Measurements from ENCODE around the gene INTS7. TPM values are rescaled to one million over a fixed set of nuclear protein-coding genes. Genes with fewer than 3 reads are reported as not detected.
A peak's percentile ranks its signal among the peaks of the same experiment; 100 is the strongest.
"Not testable (repeated sequence)": the region's sequence is repeated elsewhere in the genome, so short reads cannot be mapped to it uniquely, and the experiment has no call there.

The INTS7 gene
- total RNA-seq, 6 donors from 2014 or later = 8.3 to 16.7 (median 14.6) TPM

DNA sequence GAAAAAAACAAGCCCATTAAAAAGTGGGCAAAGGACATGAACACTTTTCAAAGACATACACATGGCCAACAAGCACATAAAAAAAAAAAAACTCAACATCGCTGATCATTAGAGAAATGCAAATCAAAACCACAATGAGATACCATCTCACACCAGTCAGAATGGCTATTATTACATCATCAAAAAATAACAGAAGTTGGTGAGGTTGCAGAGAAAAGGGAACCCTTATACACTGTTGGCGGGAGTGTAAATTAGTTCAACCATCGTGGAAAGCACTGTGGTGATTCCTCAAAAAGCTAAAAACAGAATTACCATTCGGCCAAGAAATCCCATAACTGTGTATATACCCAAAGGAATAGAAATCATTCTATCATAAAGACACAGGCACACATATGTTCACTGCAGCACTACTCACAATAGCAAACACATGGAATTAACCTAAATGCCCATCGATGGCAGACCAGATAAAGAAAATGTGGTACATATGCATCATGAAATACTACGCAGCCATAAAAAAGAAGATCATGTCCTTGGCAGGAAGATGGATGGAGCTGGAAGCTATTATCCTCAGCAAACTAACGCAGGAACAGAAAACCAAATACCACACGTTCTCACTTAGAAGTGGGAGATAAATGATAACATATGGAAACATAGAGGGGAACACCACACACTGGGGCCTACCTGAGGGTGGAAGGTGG, 70.1 kb downstream of the INTS7 start:
- DNase-seq (no peak), ATAC-seq (ENCODE audit: low FRiP score in 2 of 2) (no peak)
- Histone ChIP-seq H3K4me1 (no peaks in the 10 kb centered on the region), H3K4me3 (no peak overlapping the region), H3K27ac (no peak overlapping the region), H3K27me3 (no peaks in the 10 kb centered on the region), H3K36me3 (peaks cover 0 to 4% (median 2%) of the 10 kb centered on the region in 4 donors), H3K9me3 (no peaks in the 10 kb centered on the region)
- WGBS, 2 donors = 86 to 87% methylated on average over 8 of the region's 8 CpGs
- TF ChIP-seq, protein P1, sequence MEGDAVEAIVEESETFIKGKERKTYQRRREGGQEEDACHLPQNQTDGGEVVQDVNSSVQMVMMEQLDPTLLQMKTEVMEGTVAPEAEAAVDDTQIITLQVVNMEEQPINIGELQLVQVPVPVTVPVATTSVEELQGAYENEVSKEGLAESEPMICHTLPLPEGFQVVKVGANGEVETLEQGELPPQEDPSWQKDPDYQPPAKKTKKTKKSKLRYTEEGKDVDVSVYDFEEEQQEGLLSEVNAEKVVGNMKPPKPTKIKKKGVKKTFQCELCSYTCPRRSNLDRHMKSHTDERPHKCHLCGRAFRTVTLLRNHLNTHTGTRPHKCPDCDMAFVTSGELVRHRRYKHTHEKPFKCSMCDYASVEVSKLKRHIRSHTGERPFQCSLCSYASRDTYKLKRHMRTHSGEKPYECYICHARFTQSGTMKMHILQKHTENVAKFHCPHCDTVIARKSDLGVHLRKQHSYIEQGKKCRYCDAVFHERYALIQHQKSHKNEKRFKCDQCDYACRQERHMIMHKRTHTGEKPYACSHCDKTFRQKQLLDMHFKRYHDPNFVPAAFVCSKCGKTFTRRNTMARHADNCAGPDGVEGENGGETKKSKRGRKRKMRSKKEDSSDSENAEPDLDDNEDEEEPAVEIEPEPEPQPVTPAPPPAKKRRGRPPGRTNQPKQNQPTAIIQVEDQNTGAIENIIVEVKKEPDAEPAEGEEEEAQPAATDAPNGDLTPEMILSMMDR (IDR thresholded peaks at IDR 0.05) = no peak
- no peak for TF ChIP-seq EP300 (IDR thresholded peaks at IDR 0.05)
- TF ChIP-seq POLR2A (IDR thresholded peaks at IDR 0.05) = no peak
- TF ChIP-seq POLR2AphosphoS5 (IDR thresholded peaks at IDR 0.05) = no peak

- H3K27ac ChIP-seq = no peak overlapping the region
- peaks cover 0 to 13% (median 6%) of the 10 kb centered on the region in 4 donors for H3K36me3 ChIP-seq
- H3K9me3 ChIP-seq = no peaks in the 10 kb centered on the region
- H3K27me3 ChIP-seq = no peaks in the 10 kb centered on the region
- ATAC-seq (ENCODE audit: low FRiP score in 2 of 2) = no peak
- TF ChIP-seq EP300 (IDR thresholded peaks at IDR 0.05) (no peak), POLR2A (IDR thresholded peaks at IDR 0.05) (no peak), POLR2AphosphoS5 (IDR thresholded peaks at IDR 0.05) (no peak)
- TF ChIP-seq, protein P1 (IDR thresholded peaks at IDR 0.05) = no peak
- H3K4me1 ChIP-seq = no peaks in the 10 kb centered on the region
- 97 to 99% methylated on average over 10 to 11 of the region's 11 CpGs for WGBS, 2 donors
- DNase-seq = peak in 1 of 2 donors; percentile 46
- H3K4me3 ChIP-seq = no peak overlapping the region
Measured at GRCh38 chr1:211959680-211960079, 75.7 kb downstream of the INTS7 start.

DNA sequence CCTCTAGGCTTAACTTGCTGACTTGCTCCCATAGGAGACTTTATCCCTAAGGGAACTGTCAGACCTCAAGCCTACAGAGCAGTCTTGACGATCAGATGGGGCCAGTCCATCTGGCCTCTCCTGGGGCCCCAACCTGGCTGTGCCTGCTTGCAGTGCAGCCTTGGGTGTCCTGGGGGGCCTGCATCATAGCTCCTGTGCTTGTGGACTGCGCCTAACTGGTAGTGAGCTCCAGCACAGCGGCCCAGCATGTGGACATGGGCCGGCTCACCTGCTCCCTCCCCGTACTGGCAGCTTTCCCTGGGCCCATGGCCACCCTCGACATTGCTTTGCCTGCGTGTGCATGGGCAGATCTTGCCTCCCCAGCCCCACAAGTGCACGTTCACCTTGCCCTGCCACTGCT, 76.1 kb downstream of the INTS7 start:
- 96 to 100% methylated on average over 7 to 8 of the region's 8 CpGs for WGBS, 2 donors
- H3K27me3 ChIP-seq = no peaks in the 10 kb centered on the region
- no peaks in the 10 kb centered on the region for H3K4me1 ChIP-seq
- no peak overlapping the region for H3K4me3 ChIP-seq
- H3K36me3 ChIP-seq = peaks cover 0 to 13% (median 6%) of the 10 kb centered on the region in 4 donors
- ATAC-seq (ENCODE audit: low FRiP score in 2 of 2) = peak in 1 of 2 donors; percentile 34
- H3K9me3 ChIP-seq = no peaks in the 10 kb centered on the region
- H3K27ac ChIP-seq = no peak overlapping the region
- TF ChIP-seq, protein P1 (IDR thresholded peaks at IDR 0.05) = no peak
- TF ChIP-seq POLR2A (IDR thresholded peaks at IDR 0.05) (no peak), EP300 (IDR thresholded peaks at IDR 0.05) (no peak), POLR2AphosphoS5 (IDR thresholded peaks at IDR 0.05) (no peak)
- peak in 1 of 2 donors; percentile 36 for DNase-seq

- not testable (repeated sequence) for H3K27ac ChIP-seq; H3K27me3 ChIP-seq; H3K36me3 ChIP-seq; H3K9me3 ChIP-seq; ATAC-seq (ENCODE audit: low FRiP score in 2 of 2); DNase-seq; H3K4me1 ChIP-seq; H3K4me3 ChIP-seq
- 63 to 100% methylated on average over 2 of the region's 2 CpGs for WGBS, 2 donors
Measured at GRCh38 chr1:211954028-211954427, 81.3 kb downstream of the INTS7 start.

DNA sequence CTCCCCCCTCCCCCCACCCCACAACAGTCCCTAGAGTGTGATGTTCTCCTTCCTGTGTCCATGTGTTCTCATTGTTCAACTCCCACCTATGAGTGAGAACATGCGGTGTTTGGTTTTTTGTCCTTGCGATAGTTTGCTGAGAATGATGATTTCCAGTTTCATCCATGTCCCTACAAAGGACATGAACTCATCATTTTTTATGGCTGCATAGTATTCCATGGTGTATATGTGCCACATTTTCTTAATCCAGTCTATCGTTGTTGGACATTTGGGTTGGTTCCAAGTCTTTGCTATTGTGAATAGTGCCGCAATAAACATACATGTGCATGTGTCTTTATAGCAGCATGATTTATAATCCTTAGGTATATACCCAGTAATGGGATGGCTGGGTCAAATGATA, 81.8 kb downstream of the INTS7 start:
- H3K36me3 ChIP-seq; H3K27me3 ChIP-seq; ATAC-seq (ENCODE audit: low FRiP score in 2 of 2); H3K9me3 ChIP-seq; H3K4me1 ChIP-seq; DNase-seq; H3K4me3 ChIP-seq; H3K27ac ChIP-seq: not testable (repeated sequence)
- WGBS, 2 donors = 86 to 100% methylated on average over 1 to 2 of the region's 4 CpGs

- Histone ChIP-seq H3K4me3 (no peak overlapping the region), H3K4me1 (peaks cover 0 to 3% (median 0%) of the 10 kb centered on the region in 4 donors), H3K36me3 (no peaks in the 10 kb centered on the region), H3K9me3 (no peaks in the 10 kb centered on the region), H3K27ac (no peak overlapping the region), H3K27me3 (no peaks in the 10 kb centered on the region)
- ATAC-seq (ENCODE audit: low FRiP score in 2 of 2) = no peak
- WGBS, 2 donors = 97 to 98% methylated on average over 2 of the region's 2 CpGs
- no peak for DNase-seq
- TF ChIP-seq EP300 (IDR thresholded peaks at IDR 0.05) (no peak), POLR2A (IDR thresholded peaks at IDR 0.05) (no peak), POLR2AphosphoS5 (IDR thresholded peaks at IDR 0.05) (no peak)
- TF ChIP-seq, protein P1 (IDR thresholded peaks at IDR 0.05) = no peak
Measured at GRCh38 chr1:211952299-211952698, 83.1 kb downstream of the INTS7 start.

Measured in upper lobe of left lung (tissue), 6 donors.